Measurements from ENCODE around the gene SLCO4A1.

Gene SLCO4A1

DNA sequence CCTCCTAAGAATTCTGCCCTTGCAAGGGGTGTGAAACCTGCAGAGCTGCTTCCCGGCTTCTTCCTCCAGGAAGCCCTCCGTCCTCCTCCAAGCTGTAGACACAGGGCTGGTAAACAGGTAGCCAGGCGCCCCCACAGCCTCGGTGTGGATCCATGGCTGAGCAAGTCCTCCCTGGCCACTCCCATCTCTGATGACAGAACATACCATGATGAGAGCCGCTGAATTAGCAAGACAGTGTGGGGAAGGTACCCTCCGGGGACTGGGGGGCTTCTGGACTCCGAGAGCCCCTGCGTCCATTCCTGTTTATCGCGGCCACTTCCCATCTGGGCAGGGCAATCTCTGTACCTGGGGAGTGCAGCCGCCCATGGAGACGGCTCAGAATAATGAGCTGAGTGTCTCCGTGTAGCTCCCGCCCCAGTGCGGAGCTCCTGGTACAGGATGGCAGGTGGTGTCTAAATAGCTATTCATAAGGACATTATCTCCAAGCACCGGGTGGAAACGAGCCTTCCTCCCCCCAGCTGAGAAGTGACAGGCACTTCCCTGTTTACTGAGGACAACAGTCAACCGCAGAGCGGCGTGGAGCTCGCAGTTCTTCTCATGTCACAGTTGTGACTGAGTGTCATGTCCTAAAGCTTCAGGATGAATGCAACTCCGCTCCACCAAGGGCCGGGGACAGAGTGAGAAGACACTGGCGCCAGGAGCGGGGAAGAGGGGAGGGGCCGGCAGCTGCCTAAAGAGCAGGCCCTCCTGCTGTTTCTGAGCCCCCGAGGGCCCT, 43.7 kb downstream of the SLCO4A1 start:
- peak; percentile 75 for DNase-seq (ENCODE audit: low read depth, low spot score)

GRCh38 chr20:62686869-62687830, 44.8 kb downstream of the SLCO4A1 start:
- no peak for DNase-seq (ENCODE audit: low read depth, low spot score)

- no peak for DNase-seq (ENCODE audit: low read depth, low spot score)
These were observed 45.8 kb downstream of the SLCO4A1 start for GRCh38 chr20:62688083-62688482.

GRCh38 chr20:62688855-62689460, 46.7 kb downstream of the SLCO4A1 start:
- DNase-seq (ENCODE audit: low read depth, low spot score): peak; percentile 19

DNA sequence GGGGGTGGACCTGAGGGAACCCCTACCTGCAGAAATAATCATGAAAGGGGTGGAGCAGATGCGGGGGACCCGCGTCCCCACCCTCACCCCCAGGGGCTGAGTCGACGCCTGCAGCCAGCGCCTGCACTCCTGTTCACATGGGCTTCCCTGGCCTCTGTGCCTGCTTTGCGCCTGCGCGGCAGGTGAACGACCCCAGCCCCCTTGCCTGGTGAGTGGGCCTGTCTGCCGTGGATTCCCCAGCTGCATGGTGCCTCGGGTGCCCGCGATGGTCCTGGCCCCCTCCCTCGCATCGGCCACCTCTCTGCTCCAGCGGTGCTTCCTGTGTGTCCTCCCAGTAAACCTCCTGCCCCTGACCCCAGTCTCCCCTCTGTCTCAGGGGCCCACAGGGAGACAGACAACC, 47.6 kb downstream of the SLCO4A1 start:
- no peak for DNase-seq (ENCODE audit: low read depth, low spot score)

DNA sequence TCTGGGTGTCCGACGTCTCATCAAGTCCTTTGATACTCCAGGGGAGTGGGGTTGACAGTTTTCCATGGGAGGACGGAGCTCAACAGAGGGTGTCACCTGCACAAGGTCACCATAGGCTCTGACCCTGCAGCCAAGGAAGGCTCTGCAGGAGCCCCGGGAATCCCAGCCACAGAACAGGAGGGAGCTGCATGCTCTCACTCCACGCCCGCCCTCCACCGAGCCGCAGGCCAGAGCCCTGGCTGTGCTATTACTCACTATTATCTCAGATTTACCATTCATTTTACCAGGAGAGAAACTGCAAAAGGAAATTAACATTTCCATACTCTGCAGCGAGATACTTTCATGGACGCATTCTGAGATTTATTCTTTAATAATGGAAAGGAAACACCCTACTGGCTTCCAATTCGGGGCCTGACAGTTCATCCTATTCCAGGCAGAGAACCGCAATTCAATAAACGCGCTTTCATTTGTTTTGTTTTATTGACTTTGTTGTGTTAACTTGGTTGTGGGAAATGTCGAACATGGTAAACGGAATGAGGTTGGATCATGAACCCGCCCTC, 48.0 kb downstream of the SLCO4A1 start:
- no peak for DNase-seq (ENCODE audit: low read depth, low spot score)

GRCh38 chr20:62691487-62691886, 49.2 kb downstream of the SLCO4A1 start:
- DNase-seq (ENCODE audit: low read depth, low spot score): no peak

GRCh38 chr20:62692176-62692575, 49.9 kb downstream of the SLCO4A1 start:
- DNase-seq (ENCODE audit: low read depth, low spot score): no peak

- DNase-seq (ENCODE audit: low read depth, low spot score): no peak
These were observed 50.7 kb downstream of the SLCO4A1 start for GRCh38 chr20:62692801-62693523.

GRCh38 chr20:62693524-62693922, 51.2 kb downstream of the SLCO4A1 start:
- no peak for DNase-seq (ENCODE audit: low read depth, low spot score)

GRCh38 chr20:62694106-62694505, 51.8 kb downstream of the SLCO4A1 start:
- DNase-seq (ENCODE audit: low read depth, low spot score): no peak

DNA sequence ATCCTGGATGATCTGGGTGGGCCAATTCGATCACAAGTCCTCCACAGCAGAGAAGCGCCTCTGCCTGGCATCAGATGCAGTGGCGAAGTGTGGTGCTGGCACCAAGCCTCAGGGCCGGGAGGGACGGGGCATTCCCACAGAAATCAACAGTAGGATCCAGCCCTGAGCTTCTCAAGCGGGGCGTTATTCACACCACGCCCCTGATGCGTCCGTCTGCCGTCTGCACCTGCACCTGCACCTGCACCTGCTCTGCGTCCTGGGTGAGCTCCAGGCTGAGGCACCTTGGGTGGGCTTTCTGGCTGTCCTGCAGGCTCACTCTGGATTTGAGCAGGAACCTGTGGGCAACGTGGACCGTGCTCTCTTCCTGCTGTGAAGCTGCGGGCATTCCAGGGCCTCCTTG, 52.6 kb downstream of the SLCO4A1 start:
- no peak for DNase-seq (ENCODE audit: low read depth, low spot score)

DNA sequence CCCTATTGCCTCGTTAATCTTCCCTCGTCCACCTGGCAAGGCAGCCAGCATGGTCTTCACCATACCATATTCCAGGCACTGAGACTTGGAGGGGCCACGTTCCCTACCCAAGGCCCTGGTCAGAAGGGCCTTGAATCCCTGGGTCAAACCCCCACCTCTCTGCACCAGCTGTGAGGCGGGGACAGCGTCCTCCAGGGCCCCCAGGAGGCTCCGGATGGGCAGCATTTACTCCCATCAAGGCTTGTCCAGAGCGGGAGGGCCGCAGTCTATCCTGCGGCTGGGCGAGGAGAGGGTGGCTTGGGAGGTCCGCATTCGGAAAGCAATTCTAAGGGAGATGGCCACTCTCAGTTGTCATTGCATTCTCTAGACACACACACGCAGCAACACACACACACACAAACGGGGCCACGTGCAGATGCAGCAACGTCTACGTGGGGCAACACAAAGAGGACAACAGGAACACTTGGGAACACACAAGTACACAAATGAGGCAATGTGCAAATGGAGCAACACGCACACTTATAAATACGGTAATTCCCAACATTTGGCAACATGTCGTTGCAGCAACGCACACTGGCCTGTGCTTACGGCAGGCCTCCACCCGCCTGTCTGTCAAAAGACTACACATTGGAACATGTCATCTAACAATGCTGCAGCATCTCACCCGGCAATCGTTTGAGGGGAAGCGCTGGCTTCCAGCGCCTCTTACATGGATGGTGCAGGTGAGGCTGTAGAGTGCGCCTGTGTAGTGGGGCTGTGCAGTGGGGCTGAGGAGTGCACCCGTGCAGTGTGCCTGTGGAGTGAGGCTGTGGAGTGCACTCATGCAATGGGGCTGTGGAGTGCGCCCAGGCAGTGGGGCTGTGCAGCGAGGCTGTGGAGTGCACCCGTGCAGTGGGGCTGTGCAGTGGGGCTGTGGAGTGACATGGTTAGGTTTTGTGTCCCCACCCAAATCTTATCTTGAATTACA, 53.4 kb downstream of the SLCO4A1 start:
- DNase-seq (ENCODE audit: low read depth, low spot score): no peak

GRCh38 chr20:62696434-62696957, 54.2 kb downstream of the SLCO4A1 start:
- DNase-seq (ENCODE audit: low read depth, low spot score): no peak

DNA sequence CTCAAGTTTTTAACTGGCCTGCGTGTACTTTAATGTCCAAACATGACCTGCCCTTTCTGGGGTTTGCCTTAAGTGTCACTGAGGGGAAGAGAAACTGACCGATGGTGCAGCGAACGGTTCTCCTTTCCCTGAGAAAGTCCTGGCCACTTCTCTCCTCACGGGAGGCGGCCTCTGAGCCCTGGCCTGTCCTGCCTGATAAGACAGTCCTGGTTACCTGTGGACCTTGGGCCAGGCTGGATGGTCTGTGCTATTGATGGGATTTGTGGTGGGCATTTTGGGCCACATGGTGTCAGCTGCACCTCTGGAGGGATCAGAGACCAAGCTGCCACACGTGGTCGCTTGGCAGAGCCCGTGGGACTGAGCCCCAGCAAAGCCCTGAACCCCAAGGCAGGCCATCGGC, 54.7 kb downstream of the SLCO4A1 start:
- DNase-seq (ENCODE audit: low read depth, low spot score): no peak

- no peak for DNase-seq (ENCODE audit: low read depth, low spot score)
These were observed 55.2 kb downstream of the SLCO4A1 start for GRCh38 chr20:62697468-62697912.

DNA sequence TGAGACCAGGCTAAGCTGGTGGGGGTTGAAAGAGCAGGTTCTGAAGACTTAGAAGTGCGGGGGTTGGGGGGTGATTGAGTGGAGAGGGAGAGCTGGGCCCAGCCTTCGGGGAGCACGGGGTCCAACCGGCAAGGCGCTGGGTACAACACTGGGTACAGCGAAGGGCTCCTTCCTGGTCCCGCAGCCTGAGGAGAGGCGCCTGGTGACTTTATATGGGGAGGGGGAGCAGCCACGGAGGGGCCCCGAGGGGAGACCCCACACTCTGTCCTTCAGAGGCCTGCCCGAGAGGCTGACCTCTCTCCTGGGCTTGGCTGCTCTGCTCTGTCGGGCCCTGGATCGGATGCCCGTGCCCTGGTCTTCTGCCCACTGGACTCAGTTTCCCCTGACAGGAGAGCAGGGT, 55.9 kb downstream of the SLCO4A1 start:
- DNase-seq (ENCODE audit: low read depth, low spot score): no peak

DNA sequence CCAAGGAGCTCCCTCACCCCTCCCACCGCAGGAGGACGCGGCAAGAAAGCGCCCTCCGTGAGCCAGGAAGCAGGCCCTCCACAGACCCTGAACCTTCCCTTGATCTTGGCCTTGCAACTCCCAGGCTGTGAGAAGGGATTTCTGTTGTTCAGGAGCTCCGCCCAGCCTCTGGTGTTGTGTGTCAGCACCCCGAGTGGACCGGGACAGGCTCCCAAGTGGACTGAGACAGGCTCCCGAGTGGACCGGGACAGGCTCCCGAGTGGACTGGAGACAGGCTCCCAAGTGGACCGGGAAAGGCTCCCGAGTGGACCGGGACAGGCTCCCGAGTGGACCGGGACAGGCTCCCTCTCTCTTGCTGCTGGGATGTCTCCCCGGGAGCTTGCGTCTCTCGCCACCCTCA, 57.0 kb downstream of the SLCO4A1 start:
- no peak for DNase-seq (ENCODE audit: low read depth, low spot score)

- no peak for DNase-seq (ENCODE audit: low read depth, low spot score)
These were observed 57.4 kb downstream of the SLCO4A1 start for GRCh38 chr20:62699741-62700140.
